K562 (cell line): Measurements from ENCODE around the gene UBAC2. TPM values are rescaled to one million over a fixed set of nuclear protein-coding genes. Genes with fewer than 3 reads are reported as not detected.

Source experiments
- ARID1B ChIP-seq: fragments of 450-650 bp; IDR thresholded peaks from 2 replicates; pipeline ENCODE4 v1.6.1; 2016; ENCODE audit warnings: antibody characterized with exemption, mild to moderate bottlenecking, inconsistent platforms
- JUND ChIP-seq, 2 experiments: IDR thresholded peaks; 2 replicates in 1 of 2; 3 replicates in 1 of 2; pipeline ENCODE4 v1.6.1; 2011; ENCODE audit warnings: borderline replicate concordance in 2 of 2, low read depth in 2 of 2, low read length in 2 of 2, improper control_type of control experiment in 1 of 2, missing biosample characterization in 1 of 2, missing genetic modification characterization in 1 of 2, missing genetic modification reagents in 1 of 2
- NCOA6 ChIP-seq: fragments of 450-650 bp; IDR thresholded peaks from 2 replicates; pipeline ENCODE4 v1.6.1; 2017; ENCODE audit warnings: mild to moderate bottlenecking
- TCF7 ChIP-seq: sonication (generic); IDR thresholded peaks from 2 replicates; pipeline ENCODE4 v1.6.1; 2016; ENCODE audit warnings: antibody characterized with exemption, borderline replicate concordance
- polyA plus RNA-seq, 8 experiments: library from polyadenylated mRNA; depleted of rRNA in 4 of 8; stranded (reverse) in 5 of 8; unstranded in 3 of 8; fragments of >200 nt; fragmentation: Nextera tagmentation in 2 of 8; fragmentation: Illumina TruSeq in 1 of 8; extraction: Ambion mirVana in 2 of 8; extraction: Trizol in 1 of 8; gene quantifications; 2 replicates each; pipeline versions ENCODE4 v1.2.1 to v1.2.3, GENCODE V29; 2011 to 2014; ENCODE audit warnings: inconsistent platforms in 1 of 8, missing spikeins in 1 of 8
- total RNA-seq, 7 experiments: library from RNA; depleted of rRNA in 6 of 7; stranded (reverse); fragments of >200 nt in 6 of 7; fragmentation: Illumina TruSeq in 2 of 7; extraction: Trizol in 2 of 7; gene quantifications; 2 replicates each; pipeline versions ENCODE4 v1.2.1 to v1.2.3, GENCODE V29; 2011 to 2021; ENCODE audit warnings: low replicate concordance in 1 of 7
- TF ChIP-seq, protein P1 (sequence below): fragments of 250-450 bp; sonication (Bioruptor Pico); IDR thresholded peaks from 2 replicates; pipeline ENCODE4 v1.4.0; 2020
- TF ChIP-seq, protein P2 (sequence below), 2 experiments: fragments of 450-650 bp in 1 of 2; sonication (generic) in 1 of 2; formaldehyde crosslinking in 1 of 2; IDR thresholded peaks; 2 replicates each; pipeline versions ENCODE4 v1.7.1 to v1.9.0; 2016 to 2022; ENCODE audit warnings: inconsistent platforms in 1 of 2, mild to moderate bottlenecking in 1 of 2, missing genetic modification reagents in 1 of 2
- TF ChIP-seq, protein P3 (sequence below), 2 experiments: fragments of 450-650 bp in 1 of 2; sonication (generic) in 1 of 2; formaldehyde crosslinking in 1 of 2; IDR thresholded peaks in 1 of 2; conservative IDR thresholded peaks in 1 of 2; 2 replicates each; pipeline versions ENCODE4 v1.6.1 to v1.8.1; 2016 to 2023; ENCODE audit warnings: mild to moderate bottlenecking in 2 of 2, moderate library complexity in 2 of 2, inconsistent platforms in 1 of 2, missing genetic modification reagents in 1 of 2

The UBAC2 gene
- total and polyA plus RNA-seq, 9 of the 15 experiments (the other 6 are each of a cell fraction or from before 2014, with no cell fraction given): 6.0 to 84.1 (median 32.3) TPM

DNA sequence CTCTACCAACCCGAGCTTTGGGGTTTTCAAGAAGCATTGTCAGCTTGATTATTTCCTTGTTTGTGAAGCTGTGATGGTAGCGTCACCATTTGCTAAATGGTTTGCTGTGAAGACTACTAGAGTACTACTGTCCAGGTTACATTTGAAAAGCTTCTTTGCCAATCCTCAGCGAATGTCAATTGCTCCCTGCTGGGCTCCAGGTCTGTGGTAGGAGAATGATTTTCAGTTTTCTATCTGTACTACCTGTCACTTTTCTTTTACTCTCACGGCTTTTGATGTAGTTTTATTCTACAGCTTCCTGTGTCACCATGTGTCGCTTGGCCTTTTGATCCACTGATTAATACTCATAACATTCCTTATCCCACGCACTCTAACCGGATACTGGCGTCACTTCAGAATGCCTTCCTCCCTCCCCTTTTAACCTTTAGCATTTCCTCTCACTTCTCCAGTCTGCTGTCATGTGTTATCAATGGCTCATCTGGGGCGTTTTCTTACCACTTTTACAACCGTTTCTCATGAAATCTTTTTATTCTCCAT, 114.1 kb downstream of the UBAC2 start (continued):
- TF ChIP-seq, protein P1, sequence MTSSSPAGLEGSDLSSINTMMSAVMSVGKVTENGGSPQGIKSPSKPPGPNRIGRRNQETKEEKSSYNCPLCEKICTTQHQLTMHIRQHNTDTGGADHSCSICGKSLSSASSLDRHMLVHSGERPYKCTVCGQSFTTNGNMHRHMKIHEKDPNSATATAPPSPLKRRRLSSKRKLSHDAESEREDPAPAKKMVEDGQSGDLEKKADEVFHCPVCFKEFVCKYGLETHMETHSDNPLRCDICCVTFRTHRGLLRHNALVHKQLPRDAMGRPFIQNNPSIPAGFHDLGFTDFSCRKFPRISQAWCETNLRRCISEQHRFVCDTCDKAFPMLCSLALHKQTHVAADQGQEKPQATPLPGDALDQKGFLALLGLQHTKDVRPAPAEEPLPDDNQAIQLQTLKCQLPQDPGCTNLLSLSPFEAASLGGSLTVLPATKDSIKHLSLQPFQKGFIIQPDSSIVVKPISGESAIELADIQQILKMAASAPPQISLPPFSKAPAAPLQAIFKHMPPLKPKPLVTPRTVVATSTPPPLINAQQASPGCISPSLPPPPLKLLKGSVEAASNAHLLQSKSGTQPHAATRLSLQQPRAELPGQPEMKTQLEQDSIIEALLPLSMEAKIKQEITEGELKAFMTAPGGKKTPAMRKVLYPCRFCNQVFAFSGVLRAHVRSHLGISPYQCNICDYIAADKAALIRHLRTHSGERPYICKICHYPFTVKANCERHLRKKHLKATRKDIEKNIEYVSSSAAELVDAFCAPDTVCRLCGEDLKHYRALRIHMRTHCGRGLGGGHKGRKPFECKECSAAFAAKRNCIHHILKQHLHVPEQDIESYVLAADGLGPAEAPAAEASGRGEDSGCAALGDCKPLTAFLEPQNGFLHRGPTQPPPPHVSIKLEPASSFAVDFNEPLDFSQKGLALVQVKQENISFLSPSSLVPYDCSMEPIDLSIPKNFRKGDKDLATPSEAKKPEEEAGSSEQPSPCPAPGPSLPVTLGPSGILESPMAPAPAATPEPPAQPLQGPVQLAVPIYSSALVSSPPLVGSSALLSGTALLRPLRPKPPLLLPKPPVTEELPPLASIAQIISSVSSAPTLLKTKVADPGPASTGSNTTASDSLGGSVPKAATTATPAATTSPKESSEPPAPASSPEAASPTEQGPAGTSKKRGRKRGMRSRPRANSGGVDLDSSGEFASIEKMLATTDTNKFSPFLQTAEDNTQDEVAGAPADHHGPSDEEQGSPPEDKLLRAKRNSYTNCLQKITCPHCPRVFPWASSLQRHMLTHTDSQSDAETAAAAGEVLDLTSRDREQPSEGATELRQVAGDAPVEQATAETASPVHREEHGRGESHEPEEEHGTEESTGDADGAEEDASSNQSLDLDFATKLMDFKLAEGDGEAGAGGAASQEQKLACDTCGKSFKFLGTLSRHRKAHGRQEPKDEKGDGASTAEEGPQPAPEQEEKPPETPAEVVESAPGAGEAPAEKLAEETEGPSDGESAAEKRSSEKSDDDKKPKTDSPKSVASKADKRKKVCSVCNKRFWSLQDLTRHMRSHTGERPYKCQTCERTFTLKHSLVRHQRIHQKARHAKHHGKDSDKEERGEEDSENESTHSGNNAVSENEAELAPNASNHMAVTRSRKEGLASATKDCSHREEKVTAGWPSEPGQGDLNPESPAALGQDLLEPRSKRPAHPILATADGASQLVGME (CRISPR knock-in tag): no peak
- TF ChIP-seq, protein P2, sequence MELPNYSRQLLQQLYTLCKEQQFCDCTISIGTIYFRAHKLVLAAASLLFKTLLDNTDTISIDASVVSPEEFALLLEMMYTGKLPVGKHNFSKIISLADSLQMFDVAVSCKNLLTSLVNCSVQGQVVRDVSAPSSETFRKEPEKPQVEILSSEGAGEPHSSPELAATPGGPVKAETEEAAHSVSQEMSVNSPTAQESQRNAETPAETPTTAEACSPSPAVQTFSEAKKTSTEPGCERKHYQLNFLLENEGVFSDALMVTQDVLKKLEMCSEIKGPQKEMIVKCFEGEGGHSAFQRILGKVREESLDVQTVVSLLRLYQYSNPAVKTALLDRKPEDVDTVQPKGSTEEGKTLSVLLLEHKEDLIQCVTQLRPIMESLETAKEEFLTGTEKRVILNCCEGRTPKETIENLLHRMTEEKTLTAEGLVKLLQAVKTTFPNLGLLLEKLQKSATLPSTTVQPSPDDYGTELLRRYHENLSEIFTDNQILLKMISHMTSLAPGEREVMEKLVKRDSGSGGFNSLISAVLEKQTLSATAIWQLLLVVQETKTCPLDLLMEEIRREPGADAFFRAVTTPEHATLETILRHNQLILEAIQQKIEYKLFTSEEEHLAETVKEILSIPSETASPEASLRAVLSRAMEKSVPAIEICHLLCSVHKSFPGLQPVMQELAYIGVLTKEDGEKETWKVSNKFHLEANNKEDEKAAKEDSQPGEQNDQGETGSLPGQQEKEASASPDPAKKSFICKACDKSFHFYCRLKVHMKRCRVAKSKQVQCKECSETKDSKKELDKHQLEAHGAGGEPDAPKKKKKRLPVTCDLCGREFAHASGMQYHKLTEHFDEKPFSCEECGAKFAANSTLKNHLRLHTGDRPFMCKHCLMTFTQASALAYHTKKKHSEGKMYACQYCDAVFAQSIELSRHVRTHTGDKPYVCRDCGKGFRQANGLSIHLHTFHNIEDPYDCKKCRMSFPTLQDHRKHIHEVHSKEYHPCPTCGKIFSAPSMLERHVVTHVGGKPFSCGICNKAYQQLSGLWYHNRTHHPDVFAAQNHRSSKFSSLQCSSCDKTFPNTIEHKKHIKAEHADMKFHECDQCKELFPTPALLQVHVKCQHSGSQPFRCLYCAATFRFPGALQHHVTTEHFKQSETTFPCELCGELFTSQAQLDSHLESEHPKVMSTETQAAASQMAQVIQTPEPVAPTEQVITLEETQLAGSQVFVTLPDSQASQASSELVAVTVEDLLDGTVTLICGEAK (IDR thresholded peaks at IDR 0.05): peak; percentile 39; the same call in 1 of the 2 replicates
- TF ChIP-seq, protein P2 (CRISPR knock-in tag; IDR thresholded peaks at IDR 0.05): no peak
- TF ChIP-seq JUND (IDR thresholded peaks at IDR 0.05; ENCODE audit: borderline replicate concordance, low read depth, low read length) (peak; percentile 60), JUND (tag; IDR thresholded peaks at IDR 0.05; ENCODE audit: borderline replicate concordance, low read depth, low read length) (peak; percentile 40; the same call in 1 of the 3 replicates), TCF7 (0 out of 2 replicates have a peak, but pooled peaks have one; percentile 50), ARID1B (peak; percentile 69), NCOA6 (no peak)
- TF ChIP-seq, protein P3, sequence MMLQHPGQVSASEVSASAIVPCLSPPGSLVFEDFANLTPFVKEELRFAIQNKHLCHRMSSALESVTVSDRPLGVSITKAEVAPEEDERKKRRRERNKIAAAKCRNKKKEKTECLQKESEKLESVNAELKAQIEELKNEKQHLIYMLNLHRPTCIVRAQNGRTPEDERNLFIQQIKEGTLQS (IDR thresholded peaks at IDR 0.05): peak; percentile 33; the same call in 1 of the 2 replicates
- TF ChIP-seq, protein P3 (CRISPR knock-in tag; conservative IDR thresholded peaks at IDR 0.05): no peak
